SKM-1 treated with dmso at 0.1 percent for 144 hours (cell line): ENCODE data around the gene RBM48.
"Not testable (repeated sequence)": the region's sequence is repeated elsewhere in the genome, so short reads cannot be mapped to it uniquely, and the experiment has no call there.

Experiments used
- DNase-seq: peaks from one replicate; lab custom pipeline; 2025; ENCODE audit not compliant: unreplicated experiment; lab: John Stamatoyannopoulos, UW

The RBM48 gene

GRCh38 chr7:92528188-92528957 lies at the start of gene RBM48, which contains the start of gene PEX1:
RBM48 (plus strand) TSS chr7:92528795; CDS start chr7:92528814, 19 bp downstream.
PEX1 (minus strand) TSS chr7:92528520; CDS start chr7:92528435, 85 bp downstream.
- peak; percentile 99 for DNase-seq

GRCh38 chr7:92479146-92479545 lies 49.4 kb upstream of the RBM48 start:
- DNase-seq, result not testable (repeated sequence)

- not testable (repeated sequence) for DNase-seq
Measured at GRCh38 chr7:92483624-92484023, 45.0 kb upstream of the RBM48 start.

- DNase-seq, result not testable (repeated sequence)
Measured at GRCh38 chr7:92484226-92484625, 44.4 kb upstream of the RBM48 start.

- DNase-seq, result no peak
Measured at GRCh38 chr7:92485267-92485892, 43.2 kb upstream of the RBM48 start.

- DNase-seq, result no peak
Measured at GRCh38 chr7:92485974-92486373, 42.6 kb upstream of the RBM48 start.

GRCh38 chr7:92487804-92488203 lies 40.8 kb upstream of the RBM48 start:
- no peak for DNase-seq

- no peak for DNase-seq
Measured at GRCh38 chr7:92489634-92490033, 39.0 kb upstream of the RBM48 start.

GRCh38 chr7:92496876-92497275 lies 31.7 kb upstream of the RBM48 start:
- no peak for DNase-seq

- DNase-seq, result no peak
Measured at GRCh38 chr7:92498557-92498956, 30.0 kb upstream of the RBM48 start.

- no peak for DNase-seq
Measured at GRCh38 chr7:92503767-92504166, 24.8 kb upstream of the RBM48 start.

GRCh38 chr7:92504563-92504962 lies 24.0 kb upstream of the RBM48 start:
- DNase-seq, result no peak

GRCh38 chr7:92506363-92506762 lies 22.2 kb upstream of the RBM48 start:
- DNase-seq, result no peak

- DNase-seq, result no peak
Measured at GRCh38 chr7:92508946-92509345, 19.6 kb upstream of the RBM48 start.

- no peak for DNase-seq
Measured at GRCh38 chr7:92513167-92513902, 15.3 kb upstream of the RBM48 start.

GRCh38 chr7:92517631-92518030 lies 11.0 kb upstream of the RBM48 start:
- no peak for DNase-seq

- no peak for DNase-seq
Measured at GRCh38 chr7:92520024-92520423, 8.6 kb upstream of the RBM48 start.

GRCh38 chr7:92523110-92523509 lies 5.5 kb upstream of the RBM48 start:
- no peak for DNase-seq

GRCh38 chr7:92527300-92528187 lies 1.1 kb upstream of the RBM48 start:
- peak; percentile 40 for DNase-seq

- DNase-seq, result no peak
Measured at GRCh38 chr7:92528958-92529264, 316 bp downstream of the RBM48 start.

GRCh38 chr7:92534572-92534971 lies 6.0 kb downstream of the RBM48 start:
- no peak for DNase-seq
